RWPE2 (cell line): ENCODE measurements around the gene CRYGN.

ENCODE experiments used
- ATAC-seq: fragments of 200-7000 bp; cut with Tn5 transposase; 3 replicates; pipeline ENCODE4 v1.9.1; 2021; ENCODE audit warnings: low read depth
- DNase-seq: peaks from one replicate; pipeline ENCODE4 v3.0.0-alpha.2; 2020; ENCODE audit warnings: low spot score
- H3K27ac ChIP-seq: fragments of 450-650 bp; 2 replicates; pipeline ENCODE4 v1.5.1; 2017; ENCODE audit warnings: mild to moderate bottlenecking; ENCODE audit not compliant: poor library complexity, severe bottlenecking
- H3K27me3 ChIP-seq: fragments of 250-450 bp; sonication (Bioruptor Pico); 2 replicates; pipeline ENCODE4 v1.5.1; 2021; ENCODE audit warnings: mild to moderate bottlenecking, moderate library complexity; ENCODE audit not compliant: insufficient read depth, poor library complexity, severe bottlenecking
- H3K36me3 ChIP-seq: fragments of 250-450 bp; sonication (Bioruptor Pico); 2 replicates; pipeline ENCODE4 v1.5.1; 2020; ENCODE audit warnings: low read depth, mild to moderate bottlenecking, moderate library complexity
- H3K4me1 ChIP-seq: fragments of 250-450 bp; sonication (Bioruptor Pico); 2 replicates; pipeline ENCODE4 v1.5.1; 2021; ENCODE audit warnings: mild to moderate bottlenecking, moderate library complexity; ENCODE audit not compliant: insufficient read depth, poor library complexity, severe bottlenecking
- H3K4me3 ChIP-seq: fragments of 250-450 bp; sonication (Bioruptor Pico); 2 replicates; pipeline ENCODE4 v1.5.1; 2021; ENCODE audit warnings: mild to moderate bottlenecking, moderate library complexity; ENCODE audit not compliant: severe bottlenecking
- H3K9me3 ChIP-seq: fragments of 250-450 bp; sonication (Bioruptor Pico); 2 replicates; pipeline ENCODE4 v1.5.1; 2021; ENCODE audit warnings: mild to moderate bottlenecking, moderate library complexity; ENCODE audit not compliant: severe bottlenecking
- TF ChIP-seq, protein P1 (sequence below): fragments of 450-650 bp; IDR thresholded peaks from one replicate; pipeline ENCODE4 v1.5.1; 2017; ENCODE audit warnings: mild to moderate bottlenecking, moderate library complexity; ENCODE audit not compliant: poor library complexity, severe bottlenecking

CRYGN gene

GRCh38 chr7:151436446-151437158, 3.3 kb downstream of the CRYGN start:
- TF ChIP-seq, protein P1, sequence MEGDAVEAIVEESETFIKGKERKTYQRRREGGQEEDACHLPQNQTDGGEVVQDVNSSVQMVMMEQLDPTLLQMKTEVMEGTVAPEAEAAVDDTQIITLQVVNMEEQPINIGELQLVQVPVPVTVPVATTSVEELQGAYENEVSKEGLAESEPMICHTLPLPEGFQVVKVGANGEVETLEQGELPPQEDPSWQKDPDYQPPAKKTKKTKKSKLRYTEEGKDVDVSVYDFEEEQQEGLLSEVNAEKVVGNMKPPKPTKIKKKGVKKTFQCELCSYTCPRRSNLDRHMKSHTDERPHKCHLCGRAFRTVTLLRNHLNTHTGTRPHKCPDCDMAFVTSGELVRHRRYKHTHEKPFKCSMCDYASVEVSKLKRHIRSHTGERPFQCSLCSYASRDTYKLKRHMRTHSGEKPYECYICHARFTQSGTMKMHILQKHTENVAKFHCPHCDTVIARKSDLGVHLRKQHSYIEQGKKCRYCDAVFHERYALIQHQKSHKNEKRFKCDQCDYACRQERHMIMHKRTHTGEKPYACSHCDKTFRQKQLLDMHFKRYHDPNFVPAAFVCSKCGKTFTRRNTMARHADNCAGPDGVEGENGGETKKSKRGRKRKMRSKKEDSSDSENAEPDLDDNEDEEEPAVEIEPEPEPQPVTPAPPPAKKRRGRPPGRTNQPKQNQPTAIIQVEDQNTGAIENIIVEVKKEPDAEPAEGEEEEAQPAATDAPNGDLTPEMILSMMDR, result no peak
- H3K27me3 ChIP-seq, result no peaks in the 10 kb centered on the region
- H3K36me3 ChIP-seq, result no peaks in the 10 kb centered on the region
- H3K4me3 ChIP-seq, result no peak overlapping the region
- no peak overlapping the region for H3K27ac ChIP-seq
- ATAC-seq (no peak), DNase-seq (no peak)
- H3K4me1 ChIP-seq, result peaks cover 7% of the 10 kb centered on the region
- H3K9me3 ChIP-seq, result no peaks in the 10 kb centered on the region

DNA sequence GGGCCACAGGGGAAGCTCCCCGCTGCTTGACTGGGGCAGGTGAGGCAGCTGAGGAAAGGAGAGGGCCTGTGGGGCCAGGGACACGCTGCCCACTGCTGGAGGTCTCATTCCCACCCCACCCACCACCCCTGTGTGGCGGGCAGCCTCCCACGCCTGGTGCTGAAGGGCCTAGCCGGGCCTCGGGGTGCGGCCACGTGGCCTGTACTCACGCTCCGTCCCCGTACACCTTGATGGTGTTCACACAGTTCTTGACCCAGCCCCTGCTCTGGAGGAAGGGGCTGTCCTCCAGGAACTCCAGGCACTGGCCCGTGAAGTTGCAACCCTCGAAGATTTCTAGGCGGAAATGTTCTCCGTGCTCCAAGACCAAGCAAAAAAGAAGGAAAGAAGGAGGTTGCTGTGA, 4.0 kb downstream of the CRYGN start:
- Histone ChIP-seq H3K27ac (no peak overlapping the region), H3K4me1 (peaks cover under 1% of the 10 kb centered on the region), H3K4me3 (no peak overlapping the region), H3K36me3 (no peaks in the 10 kb centered on the region), H3K27me3 (no peaks in the 10 kb centered on the region), H3K9me3 (no peaks in the 10 kb centered on the region)
- DNase-seq (no peak), ATAC-seq (no peak)
- TF ChIP-seq, protein P1, result no peak

- no peak for DNase-seq
- ATAC-seq, result no peak
- H3K4me3 ChIP-seq, result no peak overlapping the region
- TF ChIP-seq, protein P1, result no peak
- H3K27me3 ChIP-seq, result no peaks in the 10 kb centered on the region
- H3K4me1 ChIP-seq, result no peaks in the 10 kb centered on the region
- H3K9me3 ChIP-seq, result no peaks in the 10 kb centered on the region
- no peaks in the 10 kb centered on the region for H3K36me3 ChIP-seq
- no peak overlapping the region for H3K27ac ChIP-seq
Observed at GRCh38 chr7:151435103-151435916, 4.6 kb downstream of the CRYGN start.

DNA sequence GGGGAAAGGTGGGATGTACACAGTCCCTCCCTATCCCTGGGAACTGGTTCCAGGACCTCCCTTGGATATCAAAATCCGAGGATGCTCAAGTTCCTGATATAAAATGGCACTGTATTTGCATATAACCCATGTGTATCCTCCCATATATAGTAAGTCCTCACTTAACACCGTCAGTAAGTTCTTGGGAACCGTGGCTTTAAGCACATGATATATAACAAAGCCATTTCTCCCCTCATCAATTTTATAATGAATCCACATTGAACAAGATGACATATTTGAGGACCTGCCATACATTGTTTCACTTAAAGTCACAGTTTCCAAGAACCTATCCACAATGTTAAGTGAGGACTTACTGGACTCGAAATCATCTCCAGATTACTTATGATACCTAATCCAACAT, 5.4 kb downstream of the CRYGN start:
- H3K9me3 ChIP-seq, result no peaks in the 10 kb centered on the region
- TF ChIP-seq, protein P1, result no peak
- H3K36me3 ChIP-seq, result no peaks in the 10 kb centered on the region
- DNase-seq, result no peak
- H3K27ac ChIP-seq, result no peak overlapping the region
- no peak overlapping the region for H3K4me3 ChIP-seq
- no peaks in the 10 kb centered on the region for H3K27me3 ChIP-seq
- ATAC-seq, result no peak
- no peaks in the 10 kb centered on the region for H3K4me1 ChIP-seq
